Stimulated activated CD8-positive, alpha-beta memory T cell treated with anti-CD3 and anti-CD28 coated beads, Interleukin-7, amount 100 ng/mL, for 48 hours (primary cell): ENCODE measurements around the gene RIMS3.
"Not testable (repeated sequence)": the region's sequence is repeated elsewhere in the genome, so short reads cannot be mapped to it uniquely, and the experiment has no call there.

Source experiments
- DNase-seq, 2 donors: peaks; one replicate each; pipeline ENCODE4 v3.0.0-alpha.2; 2020; ENCODE audit warnings: low read depth in 1 of 2; ENCODE audit errors: extremely low read depth in 1 of 2

The RIMS3 gene

DNA sequence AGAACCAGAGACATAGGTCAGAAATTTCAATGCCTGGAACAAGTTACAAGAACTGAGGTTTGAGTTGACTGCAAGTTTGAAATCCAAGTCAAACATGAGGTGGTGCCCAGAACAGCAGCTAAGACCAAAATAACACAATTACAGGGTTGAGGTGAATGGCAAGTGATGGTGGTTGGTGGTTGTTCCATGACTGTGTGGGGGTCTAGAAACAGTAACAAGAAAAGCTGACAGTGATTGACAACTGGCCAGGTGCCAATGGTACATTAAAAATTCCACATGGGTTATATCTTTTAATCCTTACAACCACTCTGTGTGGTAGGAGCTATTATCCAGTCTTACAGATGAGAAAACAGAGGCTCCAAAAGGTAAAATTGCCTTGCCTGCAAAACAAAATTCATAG lies 32.0 kb downstream of the RIMS3 start:
- DNase-seq = no peak

DNA sequence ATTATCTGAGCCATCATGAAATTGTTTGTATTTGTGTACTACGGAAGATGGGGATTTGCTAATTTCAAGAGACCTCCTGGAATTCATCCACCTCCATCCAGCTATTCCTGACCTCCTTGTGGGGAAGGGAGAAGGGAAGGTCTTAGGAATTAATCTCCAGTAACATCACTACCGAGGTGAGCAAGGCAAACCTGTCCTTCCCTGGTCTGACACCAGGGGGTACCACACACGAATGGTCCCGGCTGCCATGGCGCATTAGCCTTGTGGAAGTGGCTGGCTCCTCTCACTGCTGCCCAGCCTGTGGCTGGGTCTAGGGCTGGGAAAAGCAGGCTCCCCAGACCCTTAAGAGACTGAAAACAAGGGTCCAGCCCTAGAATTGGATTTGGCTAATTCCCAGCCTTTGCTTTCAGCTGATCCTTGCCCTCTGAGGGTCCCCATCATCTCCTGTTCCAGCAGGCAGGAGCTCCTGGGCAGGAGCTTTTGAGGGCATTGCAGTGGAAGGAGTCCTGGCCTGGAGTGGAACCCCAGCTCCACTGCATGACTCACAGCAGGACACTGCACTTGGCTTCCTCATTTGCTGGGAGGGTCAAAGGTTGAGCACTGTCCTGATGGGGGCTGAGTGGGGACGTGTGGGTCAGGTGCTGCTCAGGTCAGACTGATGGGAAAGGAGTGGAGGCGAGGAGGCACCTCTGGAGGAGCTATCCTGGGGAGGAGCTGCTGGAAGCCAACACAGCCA lies 34.8 kb downstream of the RIMS3 start:
- DNase-seq = no peak

DNA sequence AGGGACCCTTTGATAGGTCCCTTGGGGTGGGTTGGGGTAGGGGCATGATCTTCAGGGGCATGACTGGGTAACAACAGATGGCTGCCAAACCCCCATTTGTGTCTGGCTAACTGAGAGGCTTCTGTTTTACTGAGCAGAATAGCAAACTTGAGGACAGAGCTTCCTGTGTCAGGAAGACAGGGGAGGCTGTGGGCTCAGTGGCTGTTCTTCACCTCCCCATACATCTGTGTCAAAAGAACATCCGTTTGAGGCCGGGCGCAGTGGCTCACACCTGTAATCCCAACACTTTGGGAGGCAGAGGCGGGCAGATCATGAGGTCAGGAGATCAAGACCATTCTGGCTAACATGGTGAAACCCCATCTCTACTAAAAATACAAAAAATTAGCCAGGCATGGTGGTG lies 35.9 kb downstream of the RIMS3 start:
- DNase-seq = not testable (repeated sequence)

DNA sequence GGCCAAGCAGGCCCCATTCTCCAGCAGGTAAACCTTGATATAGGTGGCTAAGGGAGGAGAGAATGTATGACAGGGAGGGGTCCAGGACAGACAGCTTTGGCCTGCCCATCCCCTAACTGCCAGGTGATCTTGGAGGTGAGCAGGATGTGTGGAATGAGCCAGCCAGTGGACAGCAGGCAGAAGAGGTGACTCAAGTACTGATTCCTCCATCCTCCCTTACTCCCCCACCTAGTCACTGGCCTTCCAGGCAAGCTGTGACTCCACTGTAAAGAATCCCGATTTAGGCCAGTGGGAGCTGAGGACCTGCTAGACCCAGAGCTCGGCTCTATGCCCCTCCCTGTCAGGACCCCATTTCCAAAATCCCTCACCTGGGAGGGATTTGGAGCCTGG lies 36.6 kb downstream of the RIMS3 start:
- DNase-seq = no peak

DNA sequence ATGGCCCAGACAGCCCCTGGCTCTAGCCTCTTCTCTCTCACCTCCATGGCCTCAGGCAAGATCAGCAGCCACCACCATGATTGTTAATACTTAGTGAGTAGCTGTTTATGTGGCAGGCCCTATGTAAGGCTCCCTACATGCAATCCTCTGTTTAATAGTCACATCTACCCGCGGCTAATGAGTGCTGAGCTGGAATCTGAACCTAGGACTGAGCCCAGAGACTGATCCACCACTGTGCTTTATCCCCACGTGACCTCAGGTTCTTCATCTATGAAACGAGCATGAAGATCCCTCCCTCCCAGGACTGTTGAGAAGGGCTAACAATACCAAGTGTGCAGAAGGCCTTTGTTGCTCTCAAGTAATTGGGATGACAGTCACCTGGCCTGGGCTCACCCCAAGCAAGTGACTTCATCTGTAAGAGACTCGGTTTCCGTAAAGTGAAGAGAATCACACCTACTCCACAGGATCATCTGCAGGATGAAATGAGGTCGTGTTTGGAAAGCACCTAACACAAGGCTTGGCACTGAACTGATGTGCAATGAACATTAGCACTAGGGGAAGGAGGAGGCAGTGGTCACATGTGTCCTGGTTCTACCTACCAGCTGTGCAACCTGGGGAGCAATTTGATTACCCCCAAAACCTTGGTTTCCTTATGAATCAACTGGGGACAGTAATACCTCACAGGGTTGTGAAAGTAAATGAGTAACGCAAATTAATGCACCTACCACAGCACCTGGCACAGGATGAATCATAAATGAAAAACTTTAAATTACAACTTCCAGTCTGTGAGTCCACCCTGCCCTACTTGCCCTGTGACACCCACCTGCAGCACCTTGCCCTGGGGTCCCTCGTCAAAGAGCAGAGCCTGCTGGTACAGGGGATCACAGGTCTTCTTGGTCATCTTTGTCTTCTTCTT lies 37.2 kb downstream of the RIMS3 start:
- DNase-seq = peak; percentile 9 to 39

DNA sequence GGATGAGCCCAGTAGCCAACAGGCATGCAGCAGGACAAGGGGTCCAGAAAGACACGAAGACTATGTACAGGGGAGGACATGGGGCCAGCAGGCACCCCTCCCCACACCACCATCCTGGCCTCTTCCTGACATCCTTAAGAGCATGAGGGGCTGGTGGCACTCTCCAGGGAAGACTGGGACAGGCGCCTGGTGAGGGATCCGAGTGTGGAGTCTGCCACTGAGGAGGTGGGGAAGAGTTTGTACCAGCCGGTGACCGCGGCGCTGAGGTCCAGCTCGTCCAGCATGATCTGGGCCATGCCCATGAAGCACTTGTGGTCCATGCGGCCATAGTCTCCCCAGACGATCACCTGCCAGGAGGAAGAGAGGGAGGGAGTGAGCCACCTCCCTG lies 39.1 kb downstream of the RIMS3 start:
- no peak for DNase-seq

DNA sequence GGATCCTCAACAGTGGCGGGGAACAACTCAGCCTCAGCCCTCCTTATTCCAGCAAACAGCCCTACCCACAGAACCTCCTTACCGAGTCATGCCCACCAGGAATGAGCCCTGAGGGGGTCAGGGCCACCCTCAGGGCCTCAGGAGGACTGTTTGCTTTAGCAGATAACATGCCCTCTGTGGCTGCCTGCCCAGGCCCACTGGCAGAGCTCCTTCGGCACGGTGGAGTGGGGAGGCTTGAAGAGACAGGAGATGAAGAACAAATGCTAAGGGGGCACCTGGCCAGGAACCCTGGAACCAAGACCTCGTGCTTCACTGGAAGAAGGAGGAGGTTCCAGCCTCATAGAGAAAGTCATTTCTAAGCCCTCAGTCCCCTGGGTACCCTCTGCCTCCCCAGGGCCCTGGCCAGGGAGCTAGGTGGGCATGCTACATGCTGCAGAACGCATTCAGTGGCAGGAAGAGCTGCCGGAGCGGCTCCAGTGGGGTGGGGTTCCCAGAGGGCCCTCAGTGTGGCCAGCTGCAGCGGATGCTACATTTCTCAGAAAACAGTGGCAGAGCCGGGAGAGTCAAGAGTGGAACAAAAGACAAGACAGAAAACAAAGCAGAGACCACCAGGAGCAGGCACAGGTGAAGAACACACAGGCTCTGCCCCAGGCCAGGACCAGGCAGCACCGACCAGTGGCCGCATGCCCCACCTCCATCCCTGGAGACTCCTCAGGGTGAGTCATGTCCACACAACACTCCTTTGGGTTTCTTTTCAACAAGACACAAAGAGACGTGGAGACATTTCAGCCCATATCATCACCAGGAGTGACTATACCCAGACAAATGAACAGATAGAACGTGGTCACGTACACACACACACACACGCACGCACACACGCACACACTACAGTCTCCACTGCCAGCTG lies 39.8 kb downstream of the RIMS3 start:
- no peak for DNase-seq

DNA sequence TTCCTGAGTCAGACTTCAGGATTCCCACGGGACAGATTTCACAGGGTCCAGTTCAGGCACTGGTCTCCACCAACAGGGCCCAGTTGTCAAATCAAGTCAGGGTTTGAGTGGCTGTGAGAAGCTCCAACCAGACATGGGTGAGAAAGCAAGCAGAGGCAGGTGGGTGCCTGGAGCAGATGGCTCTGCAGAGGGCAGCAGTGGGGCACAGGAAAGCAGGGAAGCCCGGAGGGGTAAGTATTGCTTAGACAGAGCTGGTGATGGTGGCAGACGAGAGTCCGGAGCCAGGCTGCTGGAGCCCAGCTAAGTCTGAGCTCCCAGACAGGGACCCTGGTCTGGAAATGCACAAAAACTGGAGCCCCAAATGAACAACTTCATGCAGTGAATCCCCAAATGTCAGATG lies 40.4 kb downstream of the RIMS3 start:
- DNase-seq = no peak

DNA sequence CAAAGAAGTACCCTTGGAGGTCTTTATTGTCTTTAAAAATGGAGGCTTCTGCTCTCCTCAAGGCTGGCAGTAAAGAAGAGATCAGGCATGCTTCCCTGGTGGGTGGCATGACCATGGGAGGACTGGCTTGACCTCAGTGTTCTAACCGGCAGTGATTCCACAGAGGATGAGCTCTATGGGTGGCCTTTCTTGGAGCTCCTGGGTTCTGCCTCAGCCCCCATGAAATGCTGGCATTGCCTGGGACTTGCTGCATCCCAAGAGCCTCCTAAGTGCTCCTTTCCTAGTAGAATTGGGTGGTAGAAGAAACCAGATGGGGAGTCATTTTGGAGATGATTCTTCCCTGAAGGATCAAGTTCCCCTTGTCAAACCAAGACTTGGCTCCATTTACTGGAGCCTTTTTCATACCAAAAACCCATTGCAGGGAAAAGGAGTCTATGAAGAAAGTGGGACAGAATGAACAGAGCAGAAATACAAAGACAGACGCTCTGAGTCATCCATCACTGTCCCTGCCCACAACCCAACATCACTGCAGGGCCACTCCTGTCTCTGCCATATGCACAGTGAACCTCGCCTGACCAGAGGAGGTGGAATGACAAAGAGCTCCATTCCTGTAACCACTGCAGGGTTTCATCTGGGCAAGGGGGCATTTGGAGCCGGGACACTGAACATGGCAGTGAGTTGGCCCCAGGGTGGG lies 42.4 kb downstream of the RIMS3 start:
- DNase-seq = no peak

DNA sequence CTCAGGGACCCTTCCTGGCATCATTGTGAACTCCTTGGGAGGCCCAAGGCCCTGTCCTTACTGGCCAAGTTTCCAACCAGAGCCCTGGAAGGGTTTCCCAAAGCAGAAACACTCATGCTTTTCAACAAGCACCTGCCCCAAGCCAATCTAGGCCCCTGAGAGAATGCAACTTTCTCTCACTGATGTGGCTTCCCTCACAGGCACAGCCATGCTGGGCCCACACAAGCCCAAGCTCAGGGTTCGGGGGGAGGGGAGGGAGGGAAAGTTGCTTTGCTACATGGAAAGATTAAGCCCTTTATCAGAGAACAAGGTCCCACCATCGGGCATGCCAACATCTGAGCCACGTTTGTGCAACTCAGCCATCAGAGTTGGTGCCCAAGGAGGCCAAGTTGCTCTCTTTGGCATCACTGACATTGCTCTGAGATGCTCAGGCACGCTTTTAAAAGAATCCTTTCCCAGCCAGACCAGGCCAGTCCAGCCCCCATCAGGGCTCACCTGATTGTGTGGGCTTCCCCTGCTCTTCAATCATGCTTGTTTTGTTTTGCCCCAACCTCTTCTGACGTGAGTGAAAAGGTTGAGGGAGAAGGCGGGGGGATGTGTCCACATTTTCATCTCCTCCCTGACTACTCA lies 43.5 kb downstream of the RIMS3 start:
- DNase-seq = no peak

DNA sequence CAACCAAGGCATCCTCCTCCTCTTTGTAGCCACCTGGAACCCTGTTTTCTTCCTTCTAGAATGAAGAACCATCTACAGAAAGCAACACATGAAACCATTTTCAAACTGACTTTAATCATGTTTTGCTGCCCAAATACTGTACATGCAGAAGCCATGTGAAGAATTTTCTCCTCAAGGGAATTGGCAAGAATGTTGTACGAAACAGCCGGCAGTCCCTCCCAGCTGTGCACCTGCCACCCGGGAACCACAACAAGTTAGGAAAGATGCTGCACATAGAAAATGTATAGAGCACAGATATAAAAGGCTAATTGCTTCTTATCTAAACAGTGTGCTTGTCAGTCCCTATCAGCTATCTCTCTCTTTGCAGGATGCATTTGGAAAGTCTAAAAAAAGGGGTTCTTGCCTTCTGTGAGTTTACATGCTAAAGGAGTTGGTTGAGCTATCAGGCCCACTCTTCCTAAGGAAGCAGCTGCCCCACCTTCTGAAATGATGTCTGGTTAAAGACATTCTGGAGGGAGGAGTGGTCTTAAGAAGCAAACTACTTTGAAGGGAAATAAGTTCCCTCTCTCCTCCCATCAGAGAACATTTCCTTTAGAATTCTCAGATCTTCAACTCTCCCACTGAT lies 44.8 kb downstream of the RIMS3 start:
- DNase-seq = no peak

DNA sequence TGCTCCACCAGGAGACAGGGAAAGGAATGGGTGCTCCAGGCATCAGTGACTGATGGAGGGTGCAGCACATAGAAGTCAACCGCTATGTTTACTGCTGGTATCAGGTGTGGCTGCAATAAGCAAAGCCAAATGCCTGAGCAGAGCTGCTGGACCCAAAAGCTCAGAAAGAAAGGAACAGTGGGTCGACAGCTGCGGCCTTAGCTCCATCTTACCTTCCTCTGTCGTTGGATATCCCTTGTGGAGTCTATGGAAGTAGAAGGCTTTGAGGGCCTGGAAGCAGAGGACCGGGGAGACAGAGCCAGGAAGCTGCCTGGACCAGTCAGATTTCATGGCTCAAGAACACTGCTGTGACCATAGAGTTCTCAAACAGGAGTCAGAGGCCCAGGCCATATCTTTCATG lies 45.3 kb downstream of the RIMS3 start:
- no peak for DNase-seq

DNA sequence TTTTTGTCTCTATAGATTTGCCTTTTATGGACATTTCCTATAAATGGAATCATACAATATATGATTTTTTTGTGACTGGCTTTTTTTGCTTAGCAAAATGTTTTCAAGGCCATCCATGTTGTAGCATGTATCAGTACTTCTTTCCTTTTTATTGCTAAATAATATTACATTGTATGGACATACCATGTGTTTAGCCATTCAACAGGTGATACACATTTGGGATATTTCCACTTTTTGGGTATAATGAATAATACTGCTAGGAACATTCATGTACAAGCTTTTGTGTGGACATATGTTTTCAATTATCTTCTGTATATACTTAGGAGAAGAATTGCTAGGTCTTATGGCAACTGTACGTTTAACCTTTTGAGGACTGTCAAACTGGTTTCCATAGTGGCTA lies 47.4 kb downstream of the RIMS3 start:
- no peak for DNase-seq

DNA sequence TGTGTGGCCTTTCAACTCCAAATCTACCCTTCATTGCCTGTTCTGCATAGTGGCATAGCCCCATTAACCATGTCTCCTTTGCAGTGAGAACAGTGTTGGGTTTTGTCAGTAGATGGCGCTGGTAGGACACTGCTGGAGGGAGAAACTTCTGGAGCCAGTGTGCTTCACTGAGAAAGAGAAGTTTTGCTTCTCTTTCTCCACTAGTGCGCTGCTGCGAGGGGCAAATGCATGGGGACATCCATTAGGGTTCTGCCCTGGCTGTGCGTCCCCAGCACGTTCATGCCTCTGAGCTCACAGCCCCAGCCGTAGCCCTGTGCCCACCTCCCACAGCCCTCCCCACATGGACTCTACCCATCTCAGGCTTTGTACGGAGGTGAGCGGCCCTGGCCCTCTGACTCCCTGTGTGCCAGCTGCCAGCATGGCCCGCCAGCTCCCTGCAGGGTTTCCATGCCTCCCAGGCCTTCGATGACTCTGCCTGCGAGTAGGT lies 53.1 kb downstream of the RIMS3 start:
- DNase-seq = peak; percentile 18 to 50

DNA sequence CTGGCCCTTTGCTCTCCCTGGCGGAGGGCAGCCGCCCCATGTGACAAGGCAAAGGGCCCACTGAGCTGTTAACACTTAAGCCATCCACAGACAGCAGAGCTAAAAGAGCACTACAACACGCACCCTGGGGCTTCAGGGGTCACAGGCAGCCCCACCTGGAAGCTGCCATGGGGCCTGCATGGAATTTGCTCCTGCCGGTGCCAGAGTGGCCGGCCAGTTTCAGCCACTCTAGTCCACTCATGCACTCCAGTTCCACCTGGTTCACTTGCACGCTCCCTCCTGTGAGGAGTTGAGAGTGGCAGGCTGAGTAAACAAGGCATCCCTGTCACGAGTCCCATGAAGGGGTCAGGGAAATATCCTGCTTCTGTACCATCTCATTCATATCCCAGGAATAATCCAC lies 55.3 kb downstream of the RIMS3 start:
- DNase-seq = no peak

DNA sequence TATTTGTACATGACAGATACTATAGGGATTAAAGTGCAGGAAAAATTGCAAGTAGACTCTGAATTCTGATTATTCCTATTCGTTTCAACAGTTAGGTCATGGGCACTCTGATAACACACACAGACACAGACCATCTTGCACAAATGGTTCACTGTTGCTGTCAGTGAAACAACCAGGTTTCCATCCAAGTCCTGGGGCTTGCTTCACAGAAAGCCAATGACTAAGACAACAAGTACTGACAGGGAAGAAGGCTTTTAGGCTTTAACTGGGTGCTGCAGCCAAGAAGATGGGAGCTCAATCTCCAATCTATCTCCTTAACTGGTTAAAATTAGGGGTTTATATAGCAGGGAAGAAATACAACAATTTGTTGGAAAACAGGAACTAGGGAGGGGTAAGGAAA lies 57.6 kb downstream of the RIMS3 start:
- DNase-seq = no peak

DNA sequence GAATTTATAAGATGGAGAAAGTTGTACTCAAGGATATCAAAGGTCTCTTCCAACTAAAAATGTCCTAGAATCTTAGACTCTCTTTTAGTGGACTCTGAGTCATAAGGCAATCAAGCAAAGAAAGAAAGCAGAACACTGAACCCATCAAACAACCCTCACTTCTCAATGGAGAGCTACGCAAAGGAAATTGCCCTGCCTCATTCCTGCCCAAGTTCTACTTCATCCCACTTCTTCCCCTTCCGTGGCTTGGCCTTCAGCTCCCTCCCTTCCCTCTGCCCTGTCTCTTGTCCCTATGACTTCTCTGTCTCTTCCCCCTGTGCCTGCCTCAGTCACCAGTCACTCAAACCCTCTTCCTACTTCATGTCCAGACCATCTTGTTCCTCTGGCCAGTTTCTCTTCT lies 58.5 kb downstream of the RIMS3 start:
- DNase-seq = no peak

DNA sequence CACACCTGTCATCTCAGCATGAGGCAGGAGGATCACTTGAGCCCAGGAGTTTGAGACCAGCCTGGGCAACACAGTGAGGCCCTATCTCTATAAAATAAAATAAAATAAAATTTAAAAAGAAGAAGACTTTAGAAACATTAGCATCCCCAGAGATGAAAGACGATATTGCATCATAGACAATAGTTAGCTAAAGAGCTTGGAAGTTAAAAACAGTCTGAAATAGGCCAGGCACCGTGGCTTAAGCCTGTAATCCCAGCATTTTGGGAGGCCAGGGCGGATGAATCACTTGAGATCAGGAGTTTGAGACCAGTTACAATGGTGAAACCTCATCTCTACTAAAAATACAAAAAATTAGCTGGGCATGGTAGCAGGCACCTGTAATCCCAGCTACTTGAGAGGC lies 59.3 kb downstream of the RIMS3 start:
- DNase-seq = no peak

DNA sequence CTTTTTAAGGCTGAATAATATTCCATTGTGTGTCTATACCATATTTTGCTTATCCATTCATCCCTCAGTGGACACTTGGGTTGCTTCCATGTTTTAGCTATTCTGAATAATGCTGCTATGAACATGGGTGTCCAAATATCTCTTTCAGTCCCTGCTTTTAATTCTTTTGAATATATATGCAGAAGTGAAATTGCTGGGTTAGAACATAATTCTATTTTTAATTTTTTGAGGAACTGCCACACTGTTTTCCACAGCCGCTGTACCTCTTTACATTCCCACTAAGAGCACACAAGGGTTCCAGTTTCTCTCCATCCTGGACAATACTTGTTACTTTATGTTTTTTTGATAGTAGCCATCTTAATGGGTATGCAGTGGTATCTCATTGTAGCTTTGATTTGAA lies 65.6 kb downstream of the RIMS3 start:
- DNase-seq = no peak

DNA sequence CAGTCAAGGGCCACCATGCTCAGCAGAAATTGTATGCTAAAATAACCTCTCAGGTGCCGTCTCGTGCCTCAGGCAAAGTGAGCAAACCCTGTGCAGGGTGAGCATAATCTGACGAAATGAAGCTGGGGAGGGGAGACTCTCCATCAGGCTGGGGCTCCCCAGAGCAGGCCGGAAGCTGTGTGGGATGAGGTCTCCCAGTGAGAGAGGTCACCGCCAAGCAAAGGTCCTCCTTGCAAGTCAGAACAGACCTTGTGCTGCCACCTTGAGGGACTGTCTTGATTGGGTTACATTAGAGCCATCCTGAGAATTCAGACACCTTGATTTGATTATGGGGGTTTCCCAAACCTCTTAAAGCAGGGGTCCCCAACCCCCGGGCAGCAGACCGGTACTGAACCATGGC lies 69.9 kb downstream of the RIMS3 start:
- no peak for DNase-seq
